Panc1 (cell line): ENCODE data around the gene RNF17. TPM values are rescaled to one million over a fixed set of nuclear protein-coding genes. Genes with fewer than 3 reads are reported as not detected.

Experiments
- ATAC-seq: fragments of 200-7000 bp; cut with Tn5 transposase; 2 replicates; pipeline ENCODE4 v1.9.1; 2020; ENCODE audit warnings: mild to moderate bottlenecking, moderate library complexity
- BruUV-seq: library from RNA; stranded (reverse); fragments of 400-500 nt; replicated peaks from 2 replicates; lab custom pipeline; 2021; lab: Mats Ljungman, UMichigan
- CTCF ChIA-PET: fragments of 300-600 bp; sonication (Branson Sonifier 250); formaldehyde crosslinking; loops from one replicate; lab custom pipeline; 2022; ENCODE audit warnings: antibody characterized with exemption; lab: Charles Lee
- POLR2A ChIA-PET: fragments of 300-600 bp; sonication (Branson Sonifier 250); formaldehyde crosslinking; loops from one replicate; lab custom pipeline; 2022; ENCODE audit warnings: antibody characterized with exemption; lab: Charles Lee
- DNase-seq: peaks from one replicate; pipeline ENCODE4 v3.0.0-alpha.2; 2010; ENCODE audit warnings: low read depth, low spot score
- H3K27ac ChIP-seq: 2 replicates; pipeline ENCODE4 v1.5.1; 2011; ENCODE audit warnings: mild to moderate bottlenecking, low read length, inconsistent platforms
- H3K27me3 ChIP-seq: fragments of 200-500 bp; sonication (Bioruptor generic); 2 replicates; pipeline ENCODE4 v1.6.0; 2014; ENCODE audit warnings: low read length, inconsistent platforms; ENCODE audit not compliant: control insufficient read depth, insufficient read depth
- H3K36me3 ChIP-seq: fragments of 200-500 bp; sonication (Bioruptor generic); 2 replicates; pipeline ENCODE4 v1.5.1; 2014; ENCODE audit warnings: inconsistent platforms, mild to moderate bottlenecking, low read length, moderate library complexity; ENCODE audit not compliant: control insufficient read depth, insufficient read depth
- H3K4me1 ChIP-seq: 2 replicates; pipeline ENCODE4 v1.5.1; 2011; ENCODE audit warnings: inconsistent platforms, mild to moderate bottlenecking, low read length, moderate library complexity; ENCODE audit not compliant: control insufficient read depth, insufficient read depth
- H3K4me3 ChIP-seq, 2 experiments: 2 replicates each; pipeline ENCODE4 v1.5.1; 2011 to 2012; ENCODE audit warnings: low read depth in 2 of 2, low read length in 2 of 2, mild to moderate bottlenecking in 2 of 2, inconsistent platforms in 1 of 2, moderate library complexity in 1 of 2
- H3K9me3 ChIP-seq: fragments of 200-500 bp; sonication (Bioruptor generic); 2 replicates; pipeline ENCODE4 v1.5.1; 2014; ENCODE audit warnings: low read depth, mild to moderate bottlenecking, inconsistent platforms, low read length, moderate library complexity; ENCODE audit not compliant: control insufficient read depth, insufficient read depth
- CTCF ChIP-seq: fragments of 450-650 bp; IDR thresholded peaks from 2 replicates; pipeline ENCODE4 v1.5.1; 2017; ENCODE audit warnings: mild to moderate bottlenecking
- POLR2AphosphoS5 ChIP-seq: IDR thresholded peaks from 2 replicates; pipeline ENCODE4 v1.6.1; 2012; ENCODE audit warnings: mild to moderate bottlenecking, low read depth, low read length, moderate library complexity
- REST ChIP-seq, 2 experiments: IDR thresholded peaks; 2 replicates each; pipeline ENCODE4 v1.6.1; 2011 to 2012; ENCODE audit warnings: low read depth in 2 of 2, control low read depth in 1 of 2, low read length in 1 of 2, mild to moderate bottlenecking in 1 of 2, moderate library complexity in 1 of 2; ENCODE audit not compliant: insufficient read depth in 1 of 2
- SIN3A ChIP-seq: IDR thresholded peaks from 2 replicates; pipeline ENCODE4 v1.6.1; 2012; ENCODE audit warnings: low read depth, mild to moderate bottlenecking, low read length, moderate library complexity, borderline replicate concordance; ENCODE audit not compliant: insufficient read depth
- TCF7L2 ChIP-seq: IDR thresholded peaks from 2 replicates; pipeline ENCODE4 v1.6.1; 2011; ENCODE audit warnings: mild to moderate bottlenecking, low read depth, low read length, inconsistent platforms
- in situ Hi-C: cut with HindIII; loops from 2 replicates; pipeline ENCODE4 v1.10.0; 2016; ENCODE audit warnings: low sequenced_read_pairs, low pct_unique_long_range_greater_than_20kb
- intact Hi-C: fragments of 100-400 bp; cut with micrococcal nuclease; formaldehyde crosslinking; loops from one replicate; pipeline ENCODE4 v1.10.0; 2022; ENCODE audit not compliant: unreplicated experiment
- total RNA-seq: library from RNA; stranded (reverse); gene quantifications from one replicate; pipeline ENCODE4 v1.2.1, GENCODE V29; 2021; ENCODE audit not compliant: unreplicated experiment

The RNF17 gene
- total RNA-seq, 1 experiment from 2014 or later: not detected

- Histone ChIP-seq H3K9me3 (no peaks in the 10 kb centered on the region), H3K4me3 (no peak overlapping the region), H3K27me3 (no peaks in the 10 kb centered on the region), H3K27ac (no peak overlapping the region), H3K36me3 (no peaks in the 10 kb centered on the region), H3K4me1 (no peaks in the 10 kb centered on the region)
- in situ Hi-C loops (no loop called here), intact Hi-C loops (no loop called here)
- no TSS peak for BruUV-seq
- ATAC-seq (no peak), DNase-seq (no peak)
- ChIA-PET POLR2A (no interaction called here), CTCF (no interaction called here)
- no peak for TF ChIP-seq REST (IDR thresholded peaks at IDR 0.05; ENCODE audit: insufficient read depth in 1 of 2, low read depth in 2 of 2, low read length in 1 of 2)
- no peak for TF ChIP-seq TCF7L2
- no peak for TF ChIP-seq CTCF
- no peak for TF ChIP-seq SIN3A
- TF ChIP-seq POLR2AphosphoS5: no peak
These were observed 95.0 kb downstream of the RNF17 start for GRCh38 chr13:24858953-24859352.

GRCh38 chr13:24860770-24861169 lies 96.8 kb downstream of the RNF17 start:
- Histone ChIP-seq H3K27me3 (no peaks in the 10 kb centered on the region; the same call in 1 of the 2 replicates), H3K4me1 (no peaks in the 10 kb centered on the region), H3K36me3 (no peaks in the 10 kb centered on the region), H3K27ac (no peak overlapping the region), H3K9me3 (no peaks in the 10 kb centered on the region), H3K4me3 (no peak overlapping the region)
- ChIA-PET CTCF (no interaction called here), POLR2A (no interaction called here)
- in situ Hi-C loops (no loop called here), intact Hi-C loops (no loop called here)
- TF ChIP-seq SIN3A (no peak), TCF7L2 (no peak), POLR2AphosphoS5 (no peak), REST (IDR thresholded peaks at IDR 0.05; ENCODE audit: insufficient read depth in 1 of 2, low read depth in 2 of 2, low read length in 1 of 2) (no peak), CTCF (no peak)
- no TSS peak for BruUV-seq
- DNase-seq (no peak), ATAC-seq (no peak)
